ENCODE results near the gene LDLRAD3.

DNA sequence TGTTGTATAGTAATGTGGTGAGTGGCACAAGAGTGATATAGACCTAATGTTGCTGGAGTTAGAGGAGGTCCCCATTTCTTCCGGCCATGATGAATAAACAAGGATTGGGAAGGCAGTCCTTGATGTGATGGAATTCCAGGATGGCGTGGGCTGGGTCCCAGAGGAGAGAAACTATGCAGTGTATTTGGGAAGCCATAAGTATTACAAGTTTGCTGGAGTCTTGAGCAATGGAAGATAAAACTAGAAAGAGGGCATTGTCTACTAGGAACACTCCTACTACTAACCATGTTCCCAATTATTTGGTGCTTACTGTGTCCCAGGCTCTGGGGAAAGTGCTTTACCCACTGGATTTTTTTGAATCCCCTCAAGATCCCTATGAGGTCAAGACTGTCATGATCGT, 20.0 kb downstream of the LDLRAD3 start:
- TF ChIP-seq, protein P1, sequence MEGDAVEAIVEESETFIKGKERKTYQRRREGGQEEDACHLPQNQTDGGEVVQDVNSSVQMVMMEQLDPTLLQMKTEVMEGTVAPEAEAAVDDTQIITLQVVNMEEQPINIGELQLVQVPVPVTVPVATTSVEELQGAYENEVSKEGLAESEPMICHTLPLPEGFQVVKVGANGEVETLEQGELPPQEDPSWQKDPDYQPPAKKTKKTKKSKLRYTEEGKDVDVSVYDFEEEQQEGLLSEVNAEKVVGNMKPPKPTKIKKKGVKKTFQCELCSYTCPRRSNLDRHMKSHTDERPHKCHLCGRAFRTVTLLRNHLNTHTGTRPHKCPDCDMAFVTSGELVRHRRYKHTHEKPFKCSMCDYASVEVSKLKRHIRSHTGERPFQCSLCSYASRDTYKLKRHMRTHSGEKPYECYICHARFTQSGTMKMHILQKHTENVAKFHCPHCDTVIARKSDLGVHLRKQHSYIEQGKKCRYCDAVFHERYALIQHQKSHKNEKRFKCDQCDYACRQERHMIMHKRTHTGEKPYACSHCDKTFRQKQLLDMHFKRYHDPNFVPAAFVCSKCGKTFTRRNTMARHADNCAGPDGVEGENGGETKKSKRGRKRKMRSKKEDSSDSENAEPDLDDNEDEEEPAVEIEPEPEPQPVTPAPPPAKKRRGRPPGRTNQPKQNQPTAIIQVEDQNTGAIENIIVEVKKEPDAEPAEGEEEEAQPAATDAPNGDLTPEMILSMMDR (optimal IDR thresholded peaks at IDR 0.05 in 1 of 3, IDR thresholded peaks at IDR 0.05 in 1 of 3, conservative IDR thresholded peaks at IDR 0.05 in 1 of 3; ENCODE audit: extremely low read depth in 1 of 3, insufficient read depth in 2 of 3, low read length in 3 of 3), result no peak
- no peak for TF ChIP-seq EZH2 (IDR thresholded peaks at IDR 0.05; ENCODE audit: low read length)

All from keratinocyte (primary cell).